ENCODE measurements around the gene ZNF850.
"Not testable (repeated sequence)": the region's sequence is repeated elsewhere in the genome, so short reads cannot be mapped to it uniquely, and the experiment has no call there.

The ZNF850 gene

DNA sequence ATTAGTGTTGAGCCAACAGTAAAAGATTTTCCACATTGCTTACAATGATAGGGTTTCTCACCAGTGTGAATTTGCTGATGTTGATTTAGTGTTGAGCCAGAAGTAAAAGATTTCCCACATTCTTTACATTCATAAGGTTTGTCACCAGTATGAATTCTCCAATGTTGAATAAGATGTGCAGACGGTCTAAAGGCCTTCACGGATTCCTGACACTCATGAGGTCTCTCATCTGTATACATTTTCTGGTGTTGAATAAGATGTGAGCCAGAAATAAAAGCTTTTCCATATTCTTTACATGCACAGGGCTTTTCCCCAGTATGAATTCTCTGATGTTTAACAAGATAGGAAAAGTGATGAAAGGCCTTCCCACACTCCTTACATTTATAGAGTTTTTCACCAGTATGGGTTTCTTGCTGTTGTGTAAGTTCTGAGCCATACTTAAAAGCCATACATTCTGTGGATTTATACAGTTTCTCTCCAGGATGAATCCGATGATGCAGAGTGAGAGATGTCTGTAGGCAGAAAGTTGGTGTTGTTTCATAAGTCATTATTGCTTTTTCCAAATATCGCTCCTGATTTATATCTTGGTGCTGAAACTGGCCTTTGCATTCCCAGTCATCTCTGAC, 22.4 kb downstream of the ZNF850 start:
- peaks cover 97% of the 10 kb centered on the region for H3K36me3 Mint-ChIP-seq (ENCODE audit: low read depth)
- no peaks in the 10 kb centered on the region for H3K4me1 Mint-ChIP-seq
- peaks cover 85% of the 10 kb centered on the region for H3K9me3 Mint-ChIP-seq
- no peak overlapping the region for H3K27ac Mint-ChIP-seq
- TF ChIP-seq, protein P1, sequence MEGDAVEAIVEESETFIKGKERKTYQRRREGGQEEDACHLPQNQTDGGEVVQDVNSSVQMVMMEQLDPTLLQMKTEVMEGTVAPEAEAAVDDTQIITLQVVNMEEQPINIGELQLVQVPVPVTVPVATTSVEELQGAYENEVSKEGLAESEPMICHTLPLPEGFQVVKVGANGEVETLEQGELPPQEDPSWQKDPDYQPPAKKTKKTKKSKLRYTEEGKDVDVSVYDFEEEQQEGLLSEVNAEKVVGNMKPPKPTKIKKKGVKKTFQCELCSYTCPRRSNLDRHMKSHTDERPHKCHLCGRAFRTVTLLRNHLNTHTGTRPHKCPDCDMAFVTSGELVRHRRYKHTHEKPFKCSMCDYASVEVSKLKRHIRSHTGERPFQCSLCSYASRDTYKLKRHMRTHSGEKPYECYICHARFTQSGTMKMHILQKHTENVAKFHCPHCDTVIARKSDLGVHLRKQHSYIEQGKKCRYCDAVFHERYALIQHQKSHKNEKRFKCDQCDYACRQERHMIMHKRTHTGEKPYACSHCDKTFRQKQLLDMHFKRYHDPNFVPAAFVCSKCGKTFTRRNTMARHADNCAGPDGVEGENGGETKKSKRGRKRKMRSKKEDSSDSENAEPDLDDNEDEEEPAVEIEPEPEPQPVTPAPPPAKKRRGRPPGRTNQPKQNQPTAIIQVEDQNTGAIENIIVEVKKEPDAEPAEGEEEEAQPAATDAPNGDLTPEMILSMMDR (IDR thresholded peaks at IDR 0.05; ENCODE audit: unreplicated experiment in 3 of 3) = no peak
- H3K4me3 Mint-ChIP-seq = no peak overlapping the region
- no peaks in the 10 kb centered on the region for H3K27me3 Mint-ChIP-seq (ENCODE audit: low read depth)

DNA sequence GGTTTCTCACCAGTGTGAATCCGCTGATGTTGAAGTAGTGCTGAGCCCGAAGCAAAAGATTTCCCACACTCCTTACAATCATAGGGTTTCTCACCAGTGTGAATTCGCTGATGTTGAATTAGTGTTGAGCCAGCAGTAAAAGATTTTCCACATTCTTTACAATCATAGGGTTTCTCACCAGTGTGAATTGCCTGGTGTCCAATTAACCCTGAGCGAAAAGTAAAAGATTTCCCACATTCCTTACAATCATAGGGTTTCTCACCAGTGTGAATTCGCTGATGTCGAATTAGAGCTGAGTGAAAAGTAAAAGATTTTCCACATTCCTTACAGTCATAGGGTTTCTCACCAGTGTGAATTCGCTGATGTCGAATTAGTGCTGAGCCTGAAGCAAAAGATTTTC, 23.0 kb downstream of the ZNF850 start:
- peaks cover 97% of the 10 kb centered on the region for H3K36me3 Mint-ChIP-seq (ENCODE audit: low read depth)

DNA sequence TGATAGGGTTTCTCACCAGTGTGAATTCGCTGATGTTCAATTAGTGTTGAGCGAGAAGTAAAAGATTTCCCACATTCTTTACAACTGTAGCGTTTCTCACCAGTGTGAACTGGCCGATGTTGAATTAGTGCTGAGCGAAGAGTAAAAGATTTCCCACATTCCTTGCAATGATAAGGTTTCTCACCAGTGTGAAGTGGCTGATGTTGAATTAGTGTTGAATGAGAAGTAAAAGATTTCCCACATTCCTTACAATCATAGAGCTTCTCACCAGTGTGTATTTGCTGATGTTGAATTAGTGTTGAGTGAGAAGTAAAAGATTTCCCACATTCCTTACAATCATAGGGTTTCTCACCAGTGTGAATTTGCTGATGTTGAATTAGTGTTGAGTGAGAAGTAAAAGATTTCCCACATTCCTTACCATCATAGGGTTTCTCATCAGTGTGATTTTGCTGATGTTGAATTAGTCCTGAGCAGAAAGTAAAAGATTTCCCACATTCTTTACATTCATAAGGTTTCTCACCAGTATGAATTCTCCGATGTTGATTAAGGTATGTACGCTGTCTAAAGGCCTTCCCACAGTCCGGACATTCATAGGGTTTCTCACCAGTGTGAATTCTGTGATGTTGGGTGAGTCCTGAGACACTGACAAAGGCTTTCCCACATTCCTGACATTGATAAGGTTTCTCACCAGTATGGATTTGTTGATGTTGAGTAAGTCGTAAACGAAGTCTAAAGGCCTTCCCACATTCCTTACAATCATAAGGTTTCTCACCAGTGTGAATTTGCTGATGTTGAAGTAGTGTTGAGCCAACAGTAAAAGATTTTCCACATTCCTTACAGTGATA, 24.0 kb downstream of the ZNF850 start:
- peaks cover 96% of the 10 kb centered on the region for H3K36me3 Mint-ChIP-seq (ENCODE audit: low read depth)
- H3K4me3 Mint-ChIP-seq = no peak overlapping the region
- peaks cover 85% of the 10 kb centered on the region for H3K9me3 Mint-ChIP-seq
- no peaks in the 10 kb centered on the region for H3K27me3 Mint-ChIP-seq (ENCODE audit: low read depth)
- TF ChIP-seq, protein P1 (IDR thresholded peaks at IDR 0.05; ENCODE audit: unreplicated experiment in 3 of 3) = no peak
- H3K27ac Mint-ChIP-seq = no peak overlapping the region
- H3K4me1 Mint-ChIP-seq = no peaks in the 10 kb centered on the region

More for the DNA sequence above, 23.0 kb downstream of the ZNF850 start:
- H3K4me1 Mint-ChIP-seq; H3K27ac Mint-ChIP-seq; H3K4me3 Mint-ChIP-seq; H3K27me3 Mint-ChIP-seq (ENCODE audit: low read depth): not testable (repeated sequence)
- peaks cover 86% of the 10 kb centered on the region for H3K9me3 Mint-ChIP-seq

DNA sequence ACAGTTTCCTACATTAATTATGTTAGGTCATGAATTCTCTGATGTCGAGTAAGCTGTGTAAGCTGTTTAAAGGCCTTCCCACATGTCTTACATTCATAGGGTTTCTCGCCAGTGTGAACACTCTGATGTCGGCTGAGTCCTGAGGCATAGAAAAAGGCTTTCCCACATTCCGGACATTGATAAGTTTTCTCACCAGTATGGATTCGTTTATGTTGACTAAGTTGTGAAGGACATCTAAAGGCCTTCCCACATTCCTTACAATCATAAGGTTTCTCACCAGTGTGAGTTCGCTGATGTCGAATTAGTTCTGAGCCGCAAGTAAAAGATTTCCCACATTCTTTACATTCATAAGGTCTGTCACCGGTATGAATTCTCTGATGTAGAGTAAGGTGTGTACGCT, 24.9 kb downstream of the ZNF850 start:
- Mint-ChIP-seq H3K36me3 (ENCODE audit: low read depth) (peaks cover 96% of the 10 kb centered on the region), H3K27me3 (ENCODE audit: low read depth) (no peaks in the 10 kb centered on the region), H3K9me3 (peaks cover 86% of the 10 kb centered on the region), H3K4me1 (no peaks in the 10 kb centered on the region), H3K4me3 (no peak overlapping the region), H3K27ac (no peak overlapping the region)
- TF ChIP-seq, protein P1 (IDR thresholded peaks at IDR 0.05; ENCODE audit: unreplicated experiment in 3 of 3) = no peak

DNA sequence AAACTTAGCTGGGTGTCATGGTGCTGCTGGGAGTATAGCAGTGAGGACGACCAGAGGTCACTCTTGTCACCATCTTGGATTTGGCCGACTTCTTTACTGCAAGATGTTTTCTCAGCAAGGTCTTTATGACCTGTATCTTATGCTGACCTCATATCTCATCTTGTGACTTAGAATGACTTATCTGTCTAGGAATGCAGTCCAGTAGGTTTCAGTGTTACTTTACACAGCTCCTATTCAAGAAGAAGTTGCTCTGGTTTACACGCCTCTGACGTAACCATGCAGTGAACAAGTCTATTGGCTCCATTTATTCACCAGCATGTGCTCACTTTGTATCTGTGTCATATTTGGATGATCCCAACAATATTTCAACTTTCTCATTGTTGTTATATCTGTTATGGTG, 26.7 kb downstream of the ZNF850 start:
- no peak overlapping the region for H3K4me3 Mint-ChIP-seq
- TF ChIP-seq, protein P1 (IDR thresholded peaks at IDR 0.05; ENCODE audit: unreplicated experiment in 3 of 3) = no peak
- no peak overlapping the region for H3K27ac Mint-ChIP-seq
- H3K27me3 Mint-ChIP-seq (ENCODE audit: low read depth) = no peaks in the 10 kb centered on the region
- no peaks in the 10 kb centered on the region for H3K4me1 Mint-ChIP-seq
- peaks cover 91% of the 10 kb centered on the region for H3K36me3 Mint-ChIP-seq (ENCODE audit: low read depth)
- peaks cover 80% of the 10 kb centered on the region for H3K9me3 Mint-ChIP-seq

DNA sequence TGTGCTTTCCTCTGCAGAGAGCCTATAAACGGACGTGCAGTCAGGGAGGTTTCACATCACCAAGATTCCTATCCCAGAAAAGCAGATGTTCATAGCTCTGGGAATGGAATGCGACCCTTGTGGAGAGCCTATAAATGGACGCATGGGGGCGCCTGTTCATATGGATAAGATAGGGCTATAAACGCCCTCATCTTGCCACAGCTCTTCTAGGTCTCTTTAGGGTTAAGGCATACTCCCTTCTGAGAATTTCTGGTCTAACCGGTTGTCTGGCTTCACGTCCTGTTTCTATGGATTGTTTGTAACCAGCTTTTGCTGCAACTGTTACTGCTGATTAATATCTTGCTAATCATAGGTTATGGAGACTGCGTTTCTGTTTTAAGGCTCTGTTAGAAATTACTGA, 36.4 kb downstream of the ZNF850 start:
- H3K9me3 Mint-ChIP-seq = peaks cover 82% of the 10 kb centered on the region
- not testable (repeated sequence) for H3K4me3 Mint-ChIP-seq; H3K27me3 Mint-ChIP-seq (ENCODE audit: low read depth); H3K27ac Mint-ChIP-seq; H3K4me1 Mint-ChIP-seq
- H3K36me3 Mint-ChIP-seq (ENCODE audit: low read depth) = peaks cover 84% of the 10 kb centered on the region
